ENCODE measurements around the gene XCR1.
"Not testable (repeated sequence)": the region's sequence is repeated elsewhere in the genome, so short reads cannot be mapped to it uniquely, and the experiment has no call there.

The XCR1 gene

DNA sequence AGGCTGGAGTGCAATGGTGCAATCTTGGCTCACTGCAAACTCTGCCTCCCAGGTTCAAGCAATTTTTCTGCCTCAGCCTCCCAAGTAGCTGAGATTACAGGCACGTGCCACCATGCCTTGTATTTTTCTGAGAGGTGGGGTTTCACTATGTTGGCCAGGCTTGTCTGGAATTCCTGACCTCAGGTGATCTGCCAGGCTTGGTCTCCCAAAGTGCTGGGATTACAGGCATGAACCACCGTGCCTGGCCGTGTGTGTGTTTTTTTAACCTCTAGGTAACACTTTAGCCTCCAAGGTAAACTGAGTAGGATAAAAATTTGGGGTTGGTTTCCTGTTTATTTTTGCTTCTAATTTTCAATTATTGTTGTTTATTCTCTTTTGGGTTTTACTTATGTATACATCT is 10.8 kb upstream of the XCR1 start:
- DNase-seq: not testable (repeated sequence)

GRCh38 chr3:46036191-46036590 is 8.9 kb upstream of the XCR1 start:
- DNase-seq: no peak

DNA sequence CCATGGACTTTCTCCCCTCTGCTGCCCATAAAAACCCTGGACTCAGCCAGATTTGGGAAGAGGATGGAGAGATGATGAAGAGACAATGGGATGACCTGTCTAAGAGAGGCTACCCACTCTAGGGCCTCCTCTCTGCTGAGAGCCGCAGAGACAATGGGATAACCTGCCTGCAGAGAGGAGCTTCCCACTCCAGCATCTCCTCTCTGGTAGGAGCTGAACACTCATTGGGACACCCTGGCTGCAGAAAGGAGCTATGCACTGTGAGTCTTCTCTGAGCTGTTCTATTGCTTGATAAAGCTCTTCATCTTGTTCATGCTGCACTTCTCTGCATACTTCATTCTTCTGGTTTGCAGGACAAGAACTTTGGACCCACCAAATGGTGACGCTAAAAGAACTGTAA is 4.5 kb upstream of the XCR1 start:
- no peak for DNase-seq

GRCh38 chr3:46031269-46031668 is 4.0 kb upstream of the XCR1 start:
- DNase-seq: no peak

GRCh38 chr3:46030626-46031025 is 3.3 kb upstream of the XCR1 start:
- no peak for DNase-seq

DNA sequence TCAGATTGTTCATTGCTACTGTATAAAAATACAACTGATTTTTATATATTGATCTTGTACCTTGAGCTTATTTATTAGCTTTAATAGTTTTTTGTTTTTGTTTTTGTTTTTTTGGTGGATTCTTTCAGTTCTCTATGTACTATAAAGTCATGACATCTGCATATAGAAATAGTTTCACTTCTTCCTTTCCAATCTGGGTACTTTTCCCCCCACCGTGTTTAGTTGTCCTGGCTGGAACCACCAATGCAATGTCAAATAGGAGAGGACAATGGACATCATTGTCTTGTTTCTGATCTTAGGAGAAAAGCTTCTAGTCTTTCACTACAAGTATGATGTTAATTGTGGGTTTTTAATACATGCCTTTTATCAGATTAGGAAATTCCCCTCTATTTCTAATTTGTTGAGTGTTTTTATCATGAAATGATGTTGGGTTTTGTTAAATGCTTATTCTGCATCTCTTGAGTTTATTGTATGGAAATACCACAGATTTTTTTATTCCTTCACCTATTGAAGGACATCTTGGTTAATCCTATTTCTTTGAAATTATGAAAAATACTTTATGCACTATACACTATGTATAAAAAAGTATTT is 2.8 kb upstream of the XCR1 start:
- no peak for DNase-seq

GRCh38 chr3:46027736-46028397 is 584 bp upstream of the XCR1 start:
- DNase-seq: no peak

- no peak for DNase-seq
Observed at GRCh38 chr3:46025139-46025538, 2.1 kb downstream of the XCR1 start.

DNA sequence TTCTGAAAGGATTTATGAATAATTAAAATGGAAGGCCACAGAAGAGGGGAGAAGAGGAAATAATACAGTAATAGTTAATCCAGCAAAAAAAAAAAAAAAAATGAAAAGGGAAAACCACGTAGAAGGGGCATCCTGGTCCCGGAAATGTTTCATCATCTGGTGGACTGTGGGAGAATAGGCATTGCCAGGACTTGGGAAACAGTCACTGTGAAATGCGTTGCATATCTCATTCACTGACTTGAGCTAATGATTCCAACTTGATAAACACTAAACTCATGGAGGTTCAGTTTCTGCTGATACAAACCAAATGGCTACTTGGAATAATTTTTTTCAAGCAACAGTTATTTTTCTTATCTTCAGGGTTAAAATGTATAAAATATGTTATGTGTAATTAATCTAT is 3.2 kb downstream of the XCR1 start:
- DNase-seq: no peak

DNA sequence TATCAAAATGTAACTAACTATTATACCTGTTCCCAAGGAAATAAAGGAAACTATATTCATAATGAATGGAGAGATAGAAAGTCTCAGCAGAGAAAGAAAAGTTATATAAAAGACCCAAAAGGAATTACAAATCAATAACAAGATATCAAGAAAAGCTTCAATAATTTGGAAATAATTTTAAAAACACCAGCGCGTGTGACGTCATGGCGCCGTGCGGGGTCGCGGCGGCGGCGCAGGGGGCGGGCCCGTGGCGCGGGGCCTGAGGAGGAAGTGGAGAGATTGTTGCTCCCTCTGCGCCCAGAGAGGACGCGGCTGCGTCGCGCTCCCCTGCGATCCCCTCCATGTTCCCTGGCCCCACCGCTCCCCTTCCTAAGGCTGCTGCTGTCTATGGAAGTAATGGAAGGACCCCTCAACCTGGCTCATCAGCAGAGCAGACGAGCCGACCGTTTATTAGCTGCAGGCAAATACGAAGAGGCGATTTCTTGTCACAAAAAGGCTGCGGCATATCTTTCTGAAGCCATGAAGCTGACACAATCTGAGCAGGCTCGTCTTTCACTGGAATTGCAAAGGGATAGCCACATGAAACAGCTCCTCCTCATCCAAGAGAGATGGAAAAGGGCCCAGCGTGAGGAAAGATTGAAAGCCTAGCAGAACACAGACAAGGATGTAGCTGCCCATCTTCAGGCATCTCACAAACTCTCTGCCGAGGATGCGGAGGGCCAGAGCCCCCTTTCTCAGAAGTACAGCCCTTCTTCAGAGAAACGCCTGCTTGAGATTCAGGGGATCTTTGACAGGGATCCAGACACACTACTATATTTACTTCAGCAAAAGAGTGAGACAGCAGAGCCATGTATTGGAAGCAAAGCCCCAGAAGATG is 4.1 kb downstream of the XCR1 start:
- no peak for DNase-seq

DNA sequence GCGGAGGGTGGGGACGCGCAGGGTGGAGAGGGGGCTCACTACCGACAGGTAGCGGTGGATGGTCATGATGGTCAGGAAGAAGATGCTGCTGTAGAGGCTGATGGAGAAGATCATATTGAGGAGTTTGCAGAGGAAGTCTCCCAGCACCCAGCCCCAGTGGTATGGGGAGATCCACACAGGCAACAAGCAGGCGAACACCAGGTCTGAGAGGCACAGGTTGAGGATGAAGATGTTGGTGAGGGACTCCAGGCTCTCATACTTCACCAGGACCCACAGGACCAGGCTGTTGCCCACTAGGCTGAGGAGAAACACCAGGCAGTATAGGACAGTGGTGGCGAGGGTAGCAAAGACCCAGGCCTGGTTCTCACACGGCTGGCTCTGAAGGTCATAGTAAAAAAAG is 5.8 kb downstream of the XCR1 start:
- no peak for DNase-seq

- no peak for DNase-seq
Observed at GRCh38 chr3:46020766-46021510, 6.3 kb downstream of the XCR1 start.

GRCh38 chr3:46019707-46020106 is 7.6 kb downstream of the XCR1 start:
- DNase-seq: no peak

- no peak for DNase-seq
Observed at GRCh38 chr3:46017720-46018119, 9.6 kb downstream of the XCR1 start.

DNA sequence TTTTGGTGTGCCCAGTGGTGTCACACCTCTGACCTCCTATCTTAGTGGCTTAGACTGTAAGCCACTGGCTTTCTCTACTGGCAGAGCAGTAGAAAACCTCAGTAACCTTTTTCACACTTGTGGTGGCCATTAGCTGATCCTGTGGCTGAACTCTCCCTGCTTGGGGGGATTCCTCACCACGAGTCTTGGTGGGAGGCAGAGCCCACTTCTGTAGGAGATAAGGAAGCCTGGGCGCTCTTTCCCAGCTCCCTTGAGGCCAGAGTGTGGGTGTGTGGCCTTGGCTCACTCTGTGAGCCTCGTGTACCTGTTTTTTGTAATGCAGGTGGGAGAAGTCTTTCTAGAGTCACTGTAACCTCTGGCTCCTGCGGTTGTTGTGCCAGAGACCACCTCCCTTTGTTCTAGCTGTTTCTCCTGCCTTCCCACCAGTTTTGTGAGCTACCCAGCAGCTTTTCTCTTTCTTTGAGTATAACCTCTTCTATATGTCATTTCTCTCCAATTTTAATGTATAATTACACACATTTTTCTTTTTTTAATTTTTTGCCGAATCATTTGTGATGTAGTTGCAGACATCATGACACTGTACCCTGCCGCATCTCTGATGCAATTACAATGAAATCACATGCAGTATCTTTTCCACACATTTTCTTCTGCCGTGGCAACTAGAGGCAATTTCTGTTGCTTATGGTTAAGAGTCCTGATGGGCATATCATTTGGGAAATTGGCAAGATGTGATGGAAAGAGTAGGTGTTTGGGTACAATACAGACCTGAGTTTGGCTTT is 13.8 kb downstream of the XCR1 start:
- DNase-seq: no peak

GRCh38 chr3:46012246-46012645 is 15.0 kb downstream of the XCR1 start:
- no peak for DNase-seq

DNA sequence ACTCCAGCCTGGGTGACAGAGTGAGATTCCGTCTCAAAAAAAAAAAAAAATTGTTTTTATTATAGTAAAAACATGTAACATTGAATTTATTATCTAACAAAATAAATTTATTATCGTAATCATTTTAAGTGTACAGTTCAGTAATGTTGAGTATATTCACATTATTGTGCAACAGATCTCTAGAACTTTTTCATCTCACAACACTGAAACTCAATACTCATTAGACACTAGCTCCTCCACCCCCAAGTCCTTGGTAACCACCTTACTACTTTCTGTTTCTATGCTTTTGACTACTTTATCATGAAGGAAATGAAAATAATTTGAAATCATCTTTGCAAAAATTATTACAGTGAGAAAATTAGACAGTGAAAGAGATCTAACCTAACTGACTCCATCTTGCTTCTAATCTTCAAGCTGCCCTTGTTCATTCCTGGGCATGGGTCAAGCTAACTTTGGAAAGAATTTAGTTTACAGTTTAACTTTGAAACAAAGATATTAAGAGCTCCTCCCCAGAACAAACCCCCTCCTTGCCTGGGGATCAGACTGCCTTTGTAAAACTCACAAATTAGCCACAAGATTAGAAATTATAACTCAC is 16.7 kb downstream of the XCR1 start:
- no peak for DNase-seq

DNA sequence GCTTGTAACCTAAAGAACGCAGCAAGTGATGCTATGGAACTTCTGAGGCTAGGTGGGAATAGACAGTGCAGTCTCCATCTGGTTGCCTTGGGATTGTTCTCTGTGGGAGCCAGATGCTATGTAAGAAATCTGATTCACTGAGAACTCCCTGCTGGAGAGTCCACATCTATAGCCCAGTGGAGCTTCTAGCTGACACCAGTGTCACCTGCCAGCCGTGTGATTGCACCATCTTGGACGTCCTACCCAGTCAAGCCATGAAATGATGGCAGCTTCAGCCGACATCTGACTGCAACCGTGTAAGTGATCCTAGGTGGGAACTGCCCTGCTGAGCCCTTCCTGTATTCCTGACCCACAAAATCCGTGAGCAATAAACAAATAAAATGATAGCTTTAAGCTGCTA is 19.2 kb downstream of the XCR1 start:
- DNase-seq: no peak

GRCh38 chr3:46007280-46007679 is 20.0 kb downstream of the XCR1 start:
- no peak for DNase-seq

- no peak for DNase-seq
Observed at GRCh38 chr3:46006238-46007032, 20.8 kb downstream of the XCR1 start.

GRCh38 chr3:46003706-46004105 is 23.6 kb downstream of the XCR1 start:
- not testable (repeated sequence) for DNase-seq
